ENCODE data around the gene AJAP1.
"Not testable (repeated sequence)": the region's sequence is repeated elsewhere in the genome, so short reads cannot be mapped to it uniquely, and the experiment has no call there.

AJAP1 gene, protein sequence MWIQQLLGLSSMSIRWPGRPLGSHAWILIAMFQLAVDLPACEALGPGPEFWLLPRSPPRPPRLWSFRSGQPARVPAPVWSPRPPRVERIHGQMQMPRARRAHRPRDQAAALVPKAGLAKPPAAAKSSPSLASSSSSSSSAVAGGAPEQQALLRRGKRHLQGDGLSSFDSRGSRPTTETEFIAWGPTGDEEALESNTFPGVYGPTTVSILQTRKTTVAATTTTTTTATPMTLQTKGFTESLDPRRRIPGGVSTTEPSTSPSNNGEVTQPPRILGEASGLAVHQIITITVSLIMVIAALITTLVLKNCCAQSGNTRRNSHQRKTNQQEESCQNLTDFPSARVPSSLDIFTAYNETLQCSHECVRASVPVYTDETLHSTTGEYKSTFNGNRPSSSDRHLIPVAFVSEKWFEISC

GRCh38 chr1:4653796-4654725 lies at the start of gene AJAP1:
TSS of gene AJAP1 (plus strand) at chr1:4654609. CDS start at chr1:4655426, 817 bp downstream.
- DNase-seq (ENCODE audit: low read depth) = no peak

DNA sequence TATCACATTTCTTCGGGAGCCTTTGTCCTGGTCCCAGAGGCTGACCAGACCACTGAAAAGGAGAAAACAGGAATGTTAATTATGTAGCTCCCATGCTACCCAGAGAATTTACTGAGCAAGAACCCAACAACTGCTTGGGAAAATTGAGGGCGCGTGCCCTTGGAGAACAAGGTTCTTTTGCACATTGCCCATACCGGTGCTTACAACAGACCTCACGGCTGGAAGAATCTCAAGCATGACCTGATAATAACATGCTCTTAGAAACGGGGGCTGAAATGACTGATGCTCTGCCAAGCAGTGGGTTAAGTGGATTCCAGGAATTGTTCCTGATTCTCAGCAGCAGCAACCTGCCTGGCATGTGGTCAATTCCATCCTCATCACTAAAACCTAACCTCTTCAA lies 49.3 kb upstream of the AJAP1 start:
- DNase-seq (ENCODE audit: low read depth) = no peak

GRCh38 chr1:4611563-4612341 lies 42.7 kb upstream of the AJAP1 start:
- no peak for DNase-seq (ENCODE audit: low read depth)

GRCh38 chr1:4612991-4613390 lies 41.4 kb upstream of the AJAP1 start:
- no peak for DNase-seq (ENCODE audit: low read depth)

DNA sequence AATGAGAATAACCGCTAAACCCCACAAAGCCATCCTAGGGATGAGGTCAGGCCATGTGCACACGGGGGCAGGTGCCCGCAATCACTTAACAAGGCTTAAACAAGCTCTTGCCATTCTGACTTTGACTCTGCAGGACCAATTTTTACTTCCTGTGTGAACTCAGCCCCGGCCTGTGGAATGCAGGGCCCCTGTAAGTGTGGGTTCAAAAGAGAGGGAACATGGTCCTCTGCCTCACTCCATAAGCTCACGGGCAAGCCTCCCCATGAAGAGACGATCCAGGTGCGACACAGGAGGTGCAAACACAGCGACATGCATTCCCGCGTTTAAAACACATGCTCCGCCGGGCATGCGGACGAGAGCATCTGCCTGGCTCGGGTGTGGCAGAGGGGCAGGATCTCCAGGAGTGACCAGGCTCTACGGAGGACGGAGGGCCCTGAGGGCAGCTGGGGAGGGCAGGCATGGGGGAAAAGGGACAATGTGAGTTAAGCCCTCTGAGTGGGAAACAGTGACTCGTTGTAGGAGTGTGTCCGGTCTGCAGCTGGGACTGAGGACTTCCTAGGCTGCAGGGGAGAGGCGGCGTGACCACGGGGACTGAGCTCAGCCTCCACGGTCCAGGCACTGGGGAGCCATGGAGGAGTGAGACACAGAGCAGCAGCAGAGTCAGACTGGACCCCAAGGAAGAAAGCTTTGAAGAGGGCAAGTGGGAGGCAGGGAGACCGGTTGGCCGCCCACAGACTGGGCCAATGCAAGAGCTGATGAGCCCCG lies 40.6 kb upstream of the AJAP1 start:
- DNase-seq (ENCODE audit: low read depth) = no peak

GRCh38 chr1:4614371-4615137 lies 39.9 kb upstream of the AJAP1 start:
- DNase-seq (ENCODE audit: low read depth) = no peak

DNA sequence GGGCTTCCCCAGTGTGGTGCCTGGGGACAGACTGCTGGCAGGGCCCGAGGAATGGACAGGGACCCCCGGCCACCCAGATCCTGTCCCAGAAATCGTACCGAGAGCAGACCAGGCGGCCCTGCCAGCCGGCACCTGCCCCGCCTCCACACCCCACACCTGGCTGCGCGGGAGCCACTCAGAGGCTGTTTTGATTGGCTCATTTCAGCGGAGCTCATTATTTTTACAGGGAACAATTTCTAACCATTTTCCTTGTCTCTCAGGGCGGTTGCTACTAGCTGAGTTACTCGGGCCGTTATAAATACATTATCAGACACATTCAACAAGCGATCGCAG lies 39.3 kb upstream of the AJAP1 start:
- DNase-seq (ENCODE audit: low read depth) = no peak

DNA sequence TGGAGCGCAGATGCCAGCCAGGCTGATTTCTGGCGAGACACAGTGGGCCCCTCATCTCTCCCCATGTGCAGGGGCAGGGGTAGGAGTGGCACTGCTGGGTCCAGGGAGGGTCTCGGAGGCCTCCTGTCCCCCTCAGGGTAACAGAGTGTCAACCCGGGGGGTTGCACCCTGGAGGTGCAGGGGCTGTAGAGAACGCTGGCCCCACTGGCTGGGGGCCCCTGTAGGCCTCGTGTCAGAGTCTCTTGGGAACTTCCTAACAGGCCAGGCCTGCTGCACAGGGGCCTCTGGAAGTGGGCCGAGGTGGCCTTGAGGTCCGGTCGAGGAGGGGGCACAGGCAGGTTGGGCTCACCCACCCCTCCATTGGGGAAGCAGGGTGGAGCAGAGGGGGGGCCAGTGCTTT lies 38.9 kb upstream of the AJAP1 start:
- no peak for DNase-seq (ENCODE audit: low read depth)

DNA sequence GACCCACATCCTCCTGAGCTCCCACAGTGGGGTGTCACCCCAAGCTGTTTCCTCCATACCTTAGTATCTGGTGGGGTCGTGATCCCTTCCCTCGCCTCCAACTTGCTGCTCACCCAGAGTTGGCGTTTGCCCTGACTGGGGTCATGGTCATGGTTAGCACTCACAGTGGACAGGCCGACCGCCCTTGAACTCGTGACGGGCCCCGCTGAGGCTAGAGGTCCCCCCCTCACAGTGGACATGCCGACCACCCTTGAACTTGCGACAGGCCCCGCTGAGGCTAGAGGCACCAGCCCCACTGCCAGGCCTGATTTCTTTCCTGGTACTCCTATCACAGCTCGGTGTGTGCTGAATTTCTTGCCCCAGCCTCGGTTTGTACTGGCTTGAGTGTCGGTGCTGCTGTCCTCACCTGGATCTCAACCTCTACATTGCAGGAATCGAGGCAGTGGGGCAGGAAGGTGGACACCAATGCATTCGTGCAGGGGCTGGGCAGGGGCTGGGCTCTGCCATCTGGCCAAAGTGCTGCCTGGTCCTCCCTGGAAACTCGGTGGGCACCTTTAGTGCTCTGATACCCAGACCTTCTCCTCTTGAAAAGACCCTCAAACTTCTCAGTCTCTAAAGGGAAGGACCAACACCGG lies 37.5 kb upstream of the AJAP1 start:
- DNase-seq (ENCODE audit: low read depth) = no peak

GRCh38 chr1:4617506-4617905 lies 36.9 kb upstream of the AJAP1 start:
- DNase-seq (ENCODE audit: low read depth) = no peak

GRCh38 chr1:4618827-4619226 lies 35.6 kb upstream of the AJAP1 start:
- DNase-seq (ENCODE audit: low read depth) = not testable (repeated sequence)

GRCh38 chr1:4621646-4622045 lies 32.8 kb upstream of the AJAP1 start:
- DNase-seq (ENCODE audit: low read depth) = no peak

- DNase-seq (ENCODE audit: low read depth) = no peak
These were observed 31.6 kb upstream of the AJAP1 start for GRCh38 chr1:4622821-4623220.

DNA sequence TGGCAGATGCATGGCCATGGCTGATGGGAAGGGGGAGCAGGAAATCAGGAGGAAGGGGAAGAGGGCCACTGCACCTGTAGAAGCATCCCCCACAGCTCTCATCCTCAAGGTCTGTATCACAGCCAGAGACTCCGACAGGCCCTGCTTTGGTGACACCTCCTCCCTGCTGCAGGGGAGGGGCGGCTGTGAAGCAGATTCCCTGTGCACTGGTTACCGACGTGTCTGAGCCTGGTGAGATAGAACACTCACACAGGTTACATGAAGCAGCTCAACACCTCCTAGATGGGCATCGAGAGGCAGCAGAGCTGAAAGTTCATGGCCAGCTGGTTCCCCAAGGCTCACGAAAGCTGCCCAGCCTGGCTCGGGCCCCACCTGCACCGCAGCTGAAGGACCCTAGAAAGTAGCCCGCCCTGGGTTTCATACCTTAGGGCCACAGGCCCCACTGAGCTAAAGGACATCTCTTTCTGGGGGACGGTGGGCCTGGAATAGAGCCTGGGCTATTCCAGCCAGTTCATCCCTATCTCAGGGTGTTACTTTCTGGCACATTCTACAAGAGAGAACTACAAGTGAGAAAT lies 30.2 kb upstream of the AJAP1 start:
- no peak for DNase-seq (ENCODE audit: low read depth)

DNA sequence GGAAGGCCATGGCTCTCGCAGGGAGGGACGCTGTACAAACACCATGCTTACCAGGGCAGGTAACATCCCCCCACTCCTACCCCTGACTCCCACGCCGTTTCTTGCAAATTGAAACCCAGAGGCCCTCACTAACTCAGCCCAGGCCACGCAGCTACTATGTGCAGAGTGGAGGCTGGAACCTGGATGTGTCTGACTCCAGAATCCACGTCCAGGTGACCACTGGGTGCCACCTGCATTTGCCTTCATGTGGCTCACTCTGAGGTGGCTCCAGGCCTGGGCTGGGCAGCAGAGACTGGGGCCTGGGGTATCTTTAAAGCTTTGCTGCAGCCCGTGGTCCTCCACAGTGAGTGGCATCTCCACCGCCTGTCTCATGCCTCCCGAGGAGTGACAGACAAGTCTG lies 29.6 kb upstream of the AJAP1 start:
- no peak for DNase-seq (ENCODE audit: low read depth)

DNA sequence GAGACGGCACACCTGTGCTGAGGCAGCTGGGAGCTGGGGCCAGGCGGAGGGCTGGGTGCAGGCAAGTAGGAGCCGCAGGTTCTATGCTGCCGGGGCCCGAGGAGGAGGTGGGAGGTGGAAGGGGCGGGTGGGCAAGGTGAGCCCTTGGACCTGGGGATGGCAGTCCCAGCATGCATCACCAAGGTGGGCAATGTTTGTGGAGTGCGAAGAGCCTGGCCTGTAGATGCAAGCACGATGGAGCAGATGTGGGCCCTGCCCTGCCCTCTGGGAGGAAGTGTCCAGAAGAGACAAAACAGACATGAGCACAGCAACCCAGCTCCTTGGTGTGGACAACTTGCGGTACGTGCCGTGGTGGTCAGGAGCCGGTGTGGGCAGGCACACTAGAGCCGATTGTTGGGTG lies 28.3 kb upstream of the AJAP1 start:
- no peak for DNase-seq (ENCODE audit: low read depth)

- DNase-seq (ENCODE audit: low read depth) = no peak
These were observed 27.7 kb upstream of the AJAP1 start for GRCh38 chr1:4626560-4627319.

DNA sequence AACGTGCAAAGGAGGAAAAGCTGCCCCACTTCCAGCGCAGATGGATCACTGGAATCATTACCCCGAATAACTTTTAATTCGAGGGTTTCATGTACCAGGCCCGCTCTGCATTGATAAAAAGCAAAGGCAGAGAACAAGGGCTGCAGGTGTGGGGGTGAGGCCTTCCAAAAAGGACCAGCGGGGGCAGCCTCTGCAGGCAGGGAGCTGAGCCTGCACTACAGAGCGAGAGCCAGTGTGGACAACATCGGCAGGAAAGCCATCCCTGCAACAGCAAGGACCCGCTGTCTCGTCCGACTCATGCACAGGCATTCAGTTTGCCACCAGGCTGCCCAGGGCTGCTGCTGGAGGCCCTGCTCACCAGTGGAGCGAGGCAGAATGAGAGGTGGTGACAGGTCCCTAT lies 27.1 kb upstream of the AJAP1 start:
- DNase-seq (ENCODE audit: low read depth) = no peak

- DNase-seq (ENCODE audit: low read depth) = no peak
These were observed 25.4 kb upstream of the AJAP1 start for GRCh38 chr1:4628992-4629391.
